ENCODE data around the gene EPHB3. TPM values are rescaled to one million over a fixed set of nuclear protein-coding genes. Genes with fewer than 3 reads are reported as not detected.

The EPHB3 gene
- polyA plus RNA-seq, 1 of the 3 experiments (the other 2 are of a cell fraction): 4.2 TPM

DNA sequence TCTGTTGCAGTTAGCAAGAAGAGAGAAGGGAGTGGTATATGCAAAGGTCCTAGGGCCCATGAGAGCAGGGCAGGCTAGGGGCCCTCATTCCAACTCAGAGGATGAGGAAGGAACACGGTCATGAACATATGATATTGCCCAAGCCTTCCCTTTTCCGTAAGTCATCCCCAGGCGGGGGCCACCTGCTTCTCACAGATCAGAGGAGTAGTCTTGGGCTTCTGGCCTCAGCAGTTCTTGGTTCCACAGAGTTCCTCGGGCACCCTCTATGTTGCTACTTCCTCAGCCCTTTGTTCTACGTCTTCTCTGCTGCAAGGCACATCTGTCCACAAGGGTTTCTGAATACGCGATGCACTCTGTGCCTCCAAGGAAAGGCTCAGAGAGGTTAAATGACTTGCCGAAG, 25.3 kb downstream of the EPHB3 start:
- Histone ChIP-seq H3K36me3 (replicated peaks in 1 of 2; ENCODE audit: control insufficient read depth in 1 of 2, insufficient read depth in 2 of 2, low read length in 1 of 2) (peaks cover 0 to 4% of the 10 kb centered on the region in 2 experiments), H3K27me3 (ENCODE audit: insufficient read depth) (no peaks in the 10 kb centered on the region), H3K4me1 (ENCODE audit: control insufficient read depth in 1 of 2, insufficient read depth in 2 of 2, low read depth in 1 of 2, low read length in 1 of 2) (peaks cover 7 to 11% of the 10 kb centered on the region in 2 experiments; a peak in 2 of 4 replicates), H3K9me2 (no peaks in the 10 kb centered on the region), H3K27ac (ENCODE audit: low read depth in 2 of 2, low read length in 1 of 2) (no peak overlapping the region), H3K79me2 (ENCODE audit: insufficient read depth) (no peaks in the 10 kb centered on the region), H3K4me2 (no peak overlapping the region), H2AFZ (ENCODE audit: low read depth) (no peak overlapping the region), H3K4me3 (ENCODE audit: low read depth in 2 of 2, low read length in 1 of 2) (no peak overlapping the region), H3K9ac (no peak overlapping the region), H4K20me1 (ENCODE audit: insufficient read depth) (no peaks in the 10 kb centered on the region), H3K9me3 (no peaks in the 10 kb centered on the region), H3F3A (replicated peaks; ENCODE audit: insufficient read depth) (no peaks in the 10 kb centered on the region)
- ChIA-PET POLR2A (no interaction called here), CTCF (no interaction called here)
- DNase-seq: no peak
- WGBS (ENCODE audit: low lambda C conversion rate): 89% methylated on average over 8 of the region's 8 CpGs
- TF ChIP-seq, protein P1, sequence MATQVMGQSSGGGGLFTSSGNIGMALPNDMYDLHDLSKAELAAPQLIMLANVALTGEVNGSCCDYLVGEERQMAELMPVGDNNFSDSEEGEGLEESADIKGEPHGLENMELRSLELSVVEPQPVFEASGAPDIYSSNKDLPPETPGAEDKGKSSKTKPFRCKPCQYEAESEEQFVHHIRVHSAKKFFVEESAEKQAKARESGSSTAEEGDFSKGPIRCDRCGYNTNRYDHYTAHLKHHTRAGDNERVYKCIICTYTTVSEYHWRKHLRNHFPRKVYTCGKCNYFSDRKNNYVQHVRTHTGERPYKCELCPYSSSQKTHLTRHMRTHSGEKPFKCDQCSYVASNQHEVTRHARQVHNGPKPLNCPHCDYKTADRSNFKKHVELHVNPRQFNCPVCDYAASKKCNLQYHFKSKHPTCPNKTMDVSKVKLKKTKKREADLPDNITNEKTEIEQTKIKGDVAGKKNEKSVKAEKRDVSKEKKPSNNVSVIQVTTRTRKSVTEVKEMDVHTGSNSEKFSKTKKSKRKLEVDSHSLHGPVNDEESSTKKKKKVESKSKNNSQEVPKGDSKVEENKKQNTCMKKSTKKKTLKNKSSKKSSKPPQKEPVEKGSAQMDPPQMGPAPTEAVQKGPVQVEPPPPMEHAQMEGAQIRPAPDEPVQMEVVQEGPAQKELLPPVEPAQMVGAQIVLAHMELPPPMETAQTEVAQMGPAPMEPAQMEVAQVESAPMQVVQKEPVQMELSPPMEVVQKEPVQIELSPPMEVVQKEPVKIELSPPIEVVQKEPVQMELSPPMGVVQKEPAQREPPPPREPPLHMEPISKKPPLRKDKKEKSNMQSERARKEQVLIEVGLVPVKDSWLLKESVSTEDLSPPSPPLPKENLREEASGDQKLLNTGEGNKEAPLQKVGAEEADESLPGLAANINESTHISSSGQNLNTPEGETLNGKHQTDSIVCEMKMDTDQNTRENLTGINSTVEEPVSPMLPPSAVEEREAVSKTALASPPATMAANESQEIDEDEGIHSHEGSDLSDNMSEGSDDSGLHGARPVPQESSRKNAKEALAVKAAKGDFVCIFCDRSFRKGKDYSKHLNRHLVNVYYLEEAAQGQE (IDR thresholded peaks at IDR 0.05; ENCODE audit: low read depth, low read length): no peak
- TF ChIP-seq, protein P2, sequence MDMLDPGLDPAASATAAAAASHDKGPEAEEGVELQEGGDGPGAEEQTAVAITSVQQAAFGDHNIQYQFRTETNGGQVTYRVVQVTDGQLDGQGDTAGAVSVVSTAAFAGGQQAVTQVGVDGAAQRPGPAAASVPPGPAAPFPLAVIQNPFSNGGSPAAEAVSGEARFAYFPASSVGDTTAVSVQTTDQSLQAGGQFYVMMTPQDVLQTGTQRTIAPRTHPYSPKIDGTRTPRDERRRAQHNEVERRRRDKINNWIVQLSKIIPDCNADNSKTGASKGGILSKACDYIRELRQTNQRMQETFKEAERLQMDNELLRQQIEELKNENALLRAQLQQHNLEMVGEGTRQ (IDR thresholded peaks at IDR 0.05; ENCODE audit: borderline replicate concordance, low read depth, low read length): no peak
- TF ChIP-seq SIN3A (IDR thresholded peaks at IDR 0.05; ENCODE audit: borderline replicate concordance, low read depth, low read length): no peak
- no peak for TF ChIP-seq MEF2A (IDR thresholded peaks at IDR 0.05; ENCODE audit: borderline replicate concordance, low read depth)
- TF ChIP-seq TEAD4 (IDR thresholded peaks at IDR 0.05; ENCODE audit: borderline replicate concordance, insufficient read depth): no peak
- TF ChIP-seq, protein P3, sequence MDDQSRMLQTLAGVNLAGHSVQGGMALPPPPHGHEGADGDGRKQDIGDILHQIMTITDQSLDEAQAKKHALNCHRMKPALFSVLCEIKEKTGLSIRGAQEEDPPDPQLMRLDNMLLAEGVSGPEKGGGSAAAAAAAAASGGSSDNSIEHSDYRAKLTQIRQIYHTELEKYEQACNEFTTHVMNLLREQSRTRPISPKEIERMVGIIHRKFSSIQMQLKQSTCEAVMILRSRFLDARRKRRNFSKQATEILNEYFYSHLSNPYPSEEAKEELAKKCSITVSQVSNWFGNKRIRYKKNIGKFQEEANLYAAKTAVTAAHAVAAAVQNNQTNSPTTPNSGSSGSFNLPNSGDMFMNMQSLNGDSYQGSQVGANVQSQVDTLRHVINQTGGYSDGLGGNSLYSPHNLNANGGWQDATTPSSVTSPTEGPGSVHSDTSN (IDR thresholded peaks at IDR 0.05): no peak
- TF ChIP-seq, protein P4, sequence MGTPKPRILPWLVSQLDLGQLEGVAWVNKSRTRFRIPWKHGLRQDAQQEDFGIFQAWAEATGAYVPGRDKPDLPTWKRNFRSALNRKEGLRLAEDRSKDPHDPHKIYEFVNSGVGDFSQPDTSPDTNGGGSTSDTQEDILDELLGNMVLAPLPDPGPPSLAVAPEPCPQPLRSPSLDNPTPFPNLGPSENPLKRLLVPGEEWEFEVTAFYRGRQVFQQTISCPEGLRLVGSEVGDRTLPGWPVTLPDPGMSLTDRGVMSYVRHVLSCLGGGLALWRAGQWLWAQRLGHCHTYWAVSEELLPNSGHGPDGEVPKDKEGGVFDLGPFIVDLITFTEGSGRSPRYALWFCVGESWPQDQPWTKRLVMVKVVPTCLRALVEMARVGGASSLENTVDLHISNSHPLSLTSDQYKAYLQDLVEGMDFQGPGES (IDR thresholded peaks at IDR 0.05; ENCODE audit: low read depth, low read length): no peak
- no peak for TF ChIP-seq FOXM1 (IDR thresholded peaks at IDR 0.05; ENCODE audit: low read depth)
- no peak for TF ChIP-seq MXI1 (IDR thresholded peaks at IDR 0.05; ENCODE audit: low read depth, low read length)
- TF ChIP-seq, protein P5, sequence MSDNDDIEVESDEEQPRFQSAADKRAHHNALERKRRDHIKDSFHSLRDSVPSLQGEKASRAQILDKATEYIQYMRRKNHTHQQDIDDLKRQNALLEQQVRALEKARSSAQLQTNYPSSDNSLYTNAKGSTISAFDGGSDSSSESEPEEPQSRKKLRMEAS (IDR thresholded peaks at IDR 0.05; ENCODE audit: low read depth): no peak
- TF ChIP-seq YY1 (IDR thresholded peaks at IDR 0.05; ENCODE audit: low read depth): no peak
- no peak for TF ChIP-seq GABPA (IDR thresholded peaks at IDR 0.05; ENCODE audit: low read depth)
- no peak for TF ChIP-seq JUND (IDR thresholded peaks at IDR 0.05)
- TF ChIP-seq TAF1 (IDR thresholded peaks at IDR 0.05; ENCODE audit: borderline replicate concordance, low read depth, low read length): no peak
- TF ChIP-seq GATA2 (CRISPR knock-in tag; IDR thresholded peaks at IDR 0.05): no peak
- TF ChIP-seq, protein P6, sequence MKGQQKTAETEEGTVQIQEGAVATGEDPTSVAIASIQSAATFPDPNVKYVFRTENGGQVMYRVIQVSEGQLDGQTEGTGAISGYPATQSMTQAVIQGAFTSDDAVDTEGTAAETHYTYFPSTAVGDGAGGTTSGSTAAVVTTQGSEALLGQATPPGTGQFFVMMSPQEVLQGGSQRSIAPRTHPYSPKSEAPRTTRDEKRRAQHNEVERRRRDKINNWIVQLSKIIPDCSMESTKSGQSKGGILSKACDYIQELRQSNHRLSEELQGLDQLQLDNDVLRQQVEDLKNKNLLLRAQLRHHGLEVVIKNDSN (IDR thresholded peaks at IDR 0.05; ENCODE audit: borderline replicate concordance, low read depth): no peak
- TF ChIP-seq NFIC (IDR thresholded peaks at IDR 0.05; ENCODE audit: borderline replicate concordance): no peak
- TF ChIP-seq EP300 (IDR thresholded peaks at IDR 0.05; ENCODE audit: borderline replicate concordance in 1 of 2, low read depth in 1 of 2, low read length in 1 of 2): no peak

All from SK-N-SH (cell line).